Stimulated activated CD4-positive, alpha-beta T cell treated with anti-CD3 and anti-CD28 coated beads, Interleukin-12 subunit alpha, Interleukin-12 subunit beta, amount 100 ng/mL, for 24 hours (primary cell): Measurements from ENCODE around the gene ADGRE2.
"Not testable (repeated sequence)": the region's sequence is repeated elsewhere in the genome, so short reads cannot be mapped to it uniquely, and the experiment has no call there.

Experiments
- DNase-seq, 2 experiments: peaks; one replicate each; pipeline ENCODE4 v3.0.0-alpha.2; 2020; ENCODE audit warnings: low read depth in 2 of 2

Gene ADGRE2

GRCh38 chr19:14779151-14779550 is 791 bp upstream of the ADGRE2 start:
- no peak for DNase-seq

GRCh38 chr19:14777645-14778044 is 715 bp downstream of the ADGRE2 start:
- DNase-seq = not testable (repeated sequence)

GRCh38 chr19:14775869-14776586 is 2.3 kb downstream of the ADGRE2 start:
- no peak for DNase-seq

DNA sequence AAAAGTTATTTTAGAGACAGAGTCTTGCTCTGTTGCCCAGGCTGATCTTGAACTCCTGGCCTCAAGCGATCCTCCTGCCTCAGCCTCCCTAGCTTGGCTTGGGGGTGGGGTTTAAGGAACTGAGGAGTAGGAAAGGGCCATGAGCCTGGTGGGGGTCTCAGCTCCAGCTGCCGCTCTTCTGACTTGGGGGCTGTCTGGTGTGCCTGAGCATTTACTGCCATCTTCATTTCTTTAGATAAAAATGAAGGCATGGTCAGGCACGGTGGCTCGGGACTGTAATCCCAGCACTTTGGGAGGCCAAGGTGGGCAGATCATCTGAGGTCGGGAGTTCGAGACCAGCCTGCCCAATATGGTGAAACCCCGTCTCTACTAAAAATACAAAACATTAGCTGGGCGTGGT is 3.0 kb downstream of the ADGRE2 start:
- not testable (repeated sequence) for DNase-seq

DNA sequence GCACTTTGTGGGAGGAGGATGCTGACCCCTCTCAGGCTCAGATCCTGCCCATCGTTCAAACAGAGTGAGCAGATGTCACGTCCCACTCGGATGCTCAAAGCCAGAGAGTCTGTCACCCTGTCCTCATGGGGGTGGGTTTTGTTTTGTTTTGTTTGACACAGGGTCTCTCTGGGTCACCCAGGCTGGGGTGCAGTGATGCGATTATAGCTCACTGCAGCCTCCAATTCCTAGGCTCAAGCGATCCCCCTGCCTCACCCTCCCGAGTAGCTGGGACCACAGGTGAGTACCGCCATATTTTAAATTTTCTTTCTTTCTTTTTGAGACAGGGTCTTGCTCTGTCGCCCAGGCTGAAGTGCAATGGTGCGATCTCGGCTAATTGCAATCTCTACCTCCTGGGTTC is 4.0 kb downstream of the ADGRE2 start:
- no peak for DNase-seq

- DNase-seq = not testable (repeated sequence)
Measured at GRCh38 chr19:14773722-14774121, 4.6 kb downstream of the ADGRE2 start.

DNA sequence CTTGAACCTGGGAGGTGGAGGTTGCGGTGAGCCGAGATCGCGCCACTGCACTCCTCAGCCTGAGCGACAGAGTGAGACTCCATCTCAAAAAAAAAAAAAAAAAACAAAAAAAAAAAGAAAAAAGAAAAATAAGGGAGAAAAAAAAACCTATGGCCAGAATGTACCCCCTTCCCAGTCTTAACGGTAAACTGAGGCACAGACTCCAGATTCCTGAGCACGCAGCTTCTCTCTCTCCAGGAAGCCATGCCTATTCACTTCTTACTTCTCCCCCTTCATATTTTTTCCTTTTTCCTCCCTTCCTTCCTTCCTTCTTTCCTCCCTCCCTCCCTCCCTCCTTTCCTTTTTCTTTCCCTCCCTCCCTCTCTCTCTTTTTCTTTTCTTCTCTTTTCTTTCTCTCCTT is 5.4 kb downstream of the ADGRE2 start:
- no peak for DNase-seq

DNA sequence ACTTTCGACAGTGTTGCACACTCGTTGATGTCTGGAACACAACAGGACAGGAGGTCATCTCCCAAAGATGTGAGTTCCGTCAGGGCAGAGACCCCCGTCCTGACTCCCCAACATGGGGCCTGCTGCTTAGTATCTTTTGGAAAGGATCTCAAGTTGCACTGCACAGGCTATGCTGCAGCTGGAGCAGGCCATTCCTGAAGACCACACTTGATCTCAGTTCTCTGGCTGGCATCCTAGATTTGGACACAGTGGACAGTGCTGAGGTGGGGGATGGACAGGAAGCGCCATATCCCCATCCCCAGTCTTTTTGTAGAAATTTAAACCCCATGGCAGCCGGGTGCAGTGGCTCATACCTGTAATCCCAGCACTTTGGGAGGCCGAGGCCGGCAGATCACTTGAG is 5.9 kb downstream of the ADGRE2 start:
- DNase-seq = no peak

DNA sequence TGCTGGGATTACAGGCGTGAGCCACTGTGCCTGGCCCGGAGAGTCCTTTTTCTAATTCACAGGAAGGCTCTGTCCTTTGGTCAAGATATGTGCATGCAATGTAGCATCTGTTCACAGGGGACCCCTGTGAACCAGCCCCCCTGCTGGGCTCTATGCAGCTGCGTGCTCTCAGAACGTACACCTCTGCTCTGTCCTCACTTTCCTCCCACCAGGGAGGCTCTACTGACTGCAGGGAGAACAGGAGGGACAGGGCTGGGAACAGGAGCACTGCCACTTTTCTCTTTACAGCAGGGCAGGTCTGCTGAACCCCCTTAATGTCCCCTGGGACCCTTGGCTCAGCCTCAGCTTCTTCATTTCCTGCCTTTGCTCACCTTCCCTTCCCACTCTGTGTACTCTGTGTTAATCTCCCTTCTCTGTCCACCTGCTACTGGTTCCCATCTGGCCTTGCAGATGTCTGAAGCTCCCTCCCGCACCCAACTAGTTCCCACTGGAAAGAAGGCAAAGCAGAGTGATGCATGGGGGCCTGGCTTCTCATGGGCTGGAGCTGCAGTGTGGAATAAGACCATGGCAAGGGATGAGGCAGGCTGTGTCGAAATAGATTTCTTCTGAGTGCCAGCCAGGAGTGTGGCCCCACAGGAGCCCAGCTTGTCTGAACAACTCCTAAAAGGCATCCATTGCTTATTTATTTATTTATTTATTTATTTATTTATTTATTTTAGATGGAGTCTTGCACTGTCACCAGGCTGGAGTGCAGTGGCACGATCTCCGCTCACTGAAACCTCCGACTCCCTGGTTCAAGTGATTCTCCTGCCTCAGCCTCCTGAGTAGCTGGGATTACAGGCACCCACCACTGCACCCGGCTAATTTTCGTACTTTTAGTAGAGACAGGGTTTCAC is 7.2 kb downstream of the ADGRE2 start:
- no peak for DNase-seq

GRCh38 chr19:14770136-14770535 is 8.2 kb downstream of the ADGRE2 start:
- DNase-seq = no peak

GRCh38 chr19:14769201-14769600 is 9.2 kb downstream of the ADGRE2 start:
- no peak for DNase-seq

- DNase-seq = no peak
Measured at GRCh38 chr19:14768001-14768400, 10.4 kb downstream of the ADGRE2 start.

DNA sequence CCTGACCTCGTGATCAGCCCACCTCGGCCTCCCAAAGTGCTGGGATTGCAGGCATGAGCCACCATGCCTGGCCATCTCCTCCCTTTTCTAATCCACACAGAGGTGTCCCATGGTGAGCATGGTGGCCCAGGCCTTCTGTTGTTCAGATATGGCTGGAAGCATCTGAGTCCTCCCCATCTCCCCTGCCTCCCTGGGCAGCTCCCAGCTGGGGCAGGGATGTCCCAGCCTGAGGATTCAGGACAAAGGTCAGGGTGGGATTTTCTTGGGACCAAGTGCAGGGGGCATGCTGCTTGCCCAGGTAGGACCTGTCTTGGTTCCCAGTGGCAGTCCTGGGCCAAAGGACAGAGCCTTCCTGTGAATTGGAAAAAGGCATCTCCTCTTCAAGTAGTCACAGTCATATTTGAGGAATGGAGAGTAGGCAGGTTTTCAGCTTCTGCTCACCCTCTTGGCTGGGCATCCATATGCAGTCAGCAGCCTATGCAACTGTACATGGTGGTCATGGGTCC is 10.8 kb downstream of the ADGRE2 start:
- no peak for DNase-seq

DNA sequence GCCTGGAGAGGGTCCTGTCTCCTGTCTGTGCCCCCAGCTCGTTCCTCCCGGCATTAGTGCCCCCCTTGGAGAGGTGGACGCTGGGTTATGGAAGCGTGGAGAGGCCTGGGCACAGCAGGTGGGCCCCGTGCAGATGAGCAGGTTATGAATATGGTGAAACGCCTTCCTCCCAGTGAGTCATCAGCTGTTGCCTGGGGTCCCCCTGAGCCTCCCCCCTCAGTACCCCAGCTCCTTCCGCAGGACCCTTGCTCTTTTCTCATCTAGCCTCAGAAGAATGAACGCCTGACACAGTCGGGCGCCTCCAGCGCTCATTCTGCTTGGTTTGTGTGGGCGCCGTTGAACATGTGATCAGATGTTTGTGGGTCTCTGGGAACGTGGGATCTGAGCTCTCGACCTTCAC is 12.5 kb downstream of the ADGRE2 start:
- DNase-seq = not testable (repeated sequence)

- not testable (repeated sequence) for DNase-seq
Measured at GRCh38 chr19:14765403-14765802, 13.0 kb downstream of the ADGRE2 start.

DNA sequence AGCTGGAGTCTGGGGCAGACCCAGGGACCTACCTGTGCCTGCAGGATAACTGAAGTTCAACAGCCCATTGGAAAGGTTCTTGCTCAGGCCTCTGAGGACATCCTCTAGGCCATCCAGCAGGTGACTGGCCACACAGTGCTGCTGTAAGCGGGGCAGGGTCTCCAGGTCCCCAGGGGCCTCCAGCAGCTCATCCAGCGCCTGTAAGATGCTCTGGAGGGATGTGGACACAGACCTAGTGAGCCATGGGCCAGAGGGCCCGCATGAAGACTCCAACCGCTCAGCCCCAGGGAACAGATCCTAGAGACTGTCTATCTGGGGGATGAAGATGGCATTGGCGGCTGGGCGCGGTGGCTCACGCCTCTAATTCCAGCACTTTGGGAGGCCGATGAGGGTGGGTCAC is 14.0 kb downstream of the ADGRE2 start:
- no peak for DNase-seq

- DNase-seq = no peak
Measured at GRCh38 chr19:14763497-14764145, 14.7 kb downstream of the ADGRE2 start.

DNA sequence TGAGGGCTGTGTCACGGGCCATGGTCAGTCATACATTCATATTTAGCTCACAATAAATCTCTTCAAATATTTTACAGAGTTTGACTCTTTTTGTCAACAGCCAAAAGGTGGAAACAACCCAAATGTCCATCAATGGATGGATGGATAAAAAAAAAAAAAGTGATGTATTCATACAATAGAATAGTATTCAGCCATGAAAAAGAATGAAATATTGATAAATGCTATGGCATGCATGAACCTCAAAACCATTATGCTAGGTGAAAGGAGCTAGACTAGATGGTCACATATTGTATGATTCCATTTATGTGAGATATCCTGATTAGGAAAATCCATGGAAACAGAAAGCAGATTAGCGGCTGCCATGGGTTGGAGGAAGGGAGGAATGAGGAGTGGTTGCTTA is 16.2 kb downstream of the ADGRE2 start:
- DNase-seq = no peak

GRCh38 chr19:14761607-14762006 is 16.8 kb downstream of the ADGRE2 start:
- DNase-seq = no peak

- no peak for DNase-seq
Measured at GRCh38 chr19:14758816-14759215, 19.5 kb downstream of the ADGRE2 start.

GRCh38 chr19:14748601-14749000 is 29.8 kb downstream of the ADGRE2 start:
- no peak for DNase-seq

DNA sequence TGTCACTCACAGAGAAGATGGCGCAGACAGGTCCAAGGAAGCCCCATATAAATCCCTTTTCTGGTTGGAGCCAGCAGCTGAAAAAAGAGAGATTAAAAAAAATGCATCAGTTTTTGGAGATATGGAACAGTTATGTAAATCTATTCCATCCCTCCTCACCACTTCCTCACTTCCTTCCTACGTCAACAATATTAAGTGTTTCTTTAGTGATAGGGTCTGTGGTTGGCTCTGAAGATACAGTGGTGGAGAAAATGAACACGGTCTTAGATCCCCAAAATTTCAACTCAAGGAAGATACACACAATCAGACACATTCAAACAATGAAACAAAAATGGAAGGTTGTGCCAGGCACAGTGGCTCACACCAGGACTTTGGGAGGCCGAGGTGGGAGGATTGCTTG is 31.5 kb downstream of the ADGRE2 start:
- no peak for DNase-seq
